HS-27A (cell line): ENCODE data around the gene TKT.

Experiments used
- DNase-seq: peaks from one replicate; pipeline ENCODE4 v3.0.0-alpha.2; 2012; ENCODE audit warnings: low read depth, missing footprints

TKT gene

DNA sequence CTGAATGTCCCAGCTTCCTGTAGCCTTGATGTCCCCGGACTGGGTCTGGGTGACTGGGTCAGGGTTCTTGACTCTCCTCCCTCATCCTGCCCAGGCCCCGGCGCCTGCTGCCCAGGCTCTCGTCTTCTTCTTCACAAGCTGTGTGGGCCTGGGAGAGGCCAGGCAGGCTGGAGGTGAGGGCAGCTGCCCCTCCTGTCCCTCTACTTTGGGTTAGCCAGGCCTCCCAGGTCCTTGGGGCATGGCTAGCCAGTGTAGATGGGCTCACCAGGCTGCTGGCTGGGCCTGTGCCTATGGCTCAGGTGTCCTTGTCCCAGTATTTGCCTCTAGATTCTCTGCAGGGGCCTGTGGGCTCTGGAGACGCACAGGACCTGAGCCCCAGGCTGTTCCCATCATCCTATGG, 31.8 kb downstream of the TKT start:
- DNase-seq = no peak

DNA sequence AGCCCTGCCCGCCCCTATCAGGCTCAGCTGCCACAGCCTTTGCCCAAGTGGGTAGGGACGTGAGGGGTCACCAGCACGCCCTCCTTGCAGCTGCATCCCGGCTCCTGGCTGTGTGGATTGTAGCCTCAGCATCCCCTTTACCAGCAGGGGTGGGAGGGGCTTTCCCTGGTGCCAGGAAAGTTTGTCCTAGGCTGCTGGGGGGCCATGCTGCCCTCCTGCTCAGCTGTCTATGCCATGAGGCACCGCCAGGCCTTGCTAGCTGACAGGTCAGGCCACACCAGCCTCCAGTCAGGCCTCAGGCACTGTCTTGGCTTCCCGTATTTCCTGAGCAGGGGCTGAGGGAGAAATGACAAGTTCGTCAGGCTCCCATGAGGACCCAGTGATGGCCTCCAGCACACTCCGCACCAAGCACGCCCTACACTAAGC, 32.3 kb downstream of the TKT start:
- no peak for DNase-seq

DNA sequence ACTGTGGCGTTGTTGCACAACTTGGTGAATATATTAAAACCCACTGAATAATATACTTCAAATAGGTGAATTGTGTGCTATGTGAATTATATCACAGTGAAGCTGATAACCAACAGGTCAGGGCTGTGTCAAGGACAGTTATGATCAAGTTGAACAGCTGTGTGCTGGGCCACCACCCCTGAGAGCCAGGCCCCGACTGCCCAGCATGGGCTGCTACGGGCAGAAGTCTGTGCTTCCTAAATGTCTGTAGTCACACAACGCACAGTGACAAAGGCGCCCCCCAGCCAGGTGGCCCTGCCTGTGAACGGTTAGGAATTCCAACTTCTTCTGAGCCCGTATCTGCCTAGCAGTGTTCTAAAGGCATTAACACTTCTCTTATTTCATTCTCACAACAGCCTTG, 32.8 kb downstream of the TKT start:
- no peak for DNase-seq

DNA sequence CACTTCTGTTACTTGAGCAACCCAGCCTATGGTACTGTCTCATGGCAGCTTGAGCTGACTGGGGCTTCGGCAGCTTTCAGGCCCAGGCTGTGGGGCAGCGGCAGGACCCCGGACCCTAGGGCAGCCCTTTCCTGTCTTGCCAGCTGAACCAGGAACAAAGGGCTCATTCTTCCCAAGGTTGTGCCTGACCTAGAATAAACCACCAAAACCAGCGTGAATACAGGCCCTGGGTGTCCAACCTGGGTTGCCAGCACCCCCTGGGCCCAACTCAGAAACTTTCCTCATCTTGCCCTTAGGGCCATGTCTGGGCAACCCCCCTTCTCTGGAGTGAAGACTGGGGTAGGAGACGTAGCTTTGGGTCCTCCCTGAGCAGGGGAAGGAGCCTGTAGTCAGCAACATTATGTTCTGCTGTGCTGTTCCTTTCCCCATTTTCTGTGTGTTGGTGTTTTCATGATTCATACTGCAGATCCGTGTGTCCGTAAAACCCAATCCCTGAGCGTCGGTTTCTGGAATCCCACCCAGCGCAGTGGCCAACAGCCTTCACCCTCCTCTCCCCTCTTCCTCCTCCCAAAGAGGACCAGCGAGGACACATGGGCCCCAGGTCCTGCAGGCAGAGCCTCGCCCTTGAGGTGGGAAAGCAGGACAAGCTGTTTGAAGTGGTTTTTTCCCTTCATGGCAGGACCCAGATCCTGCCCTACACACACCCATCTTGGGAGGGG, 33.5 kb downstream of the TKT start:
- no peak for DNase-seq

- DNase-seq = no peak
Observed at GRCh38 chr3:53221827-53222182, 34.0 kb downstream of the TKT start.

- DNase-seq = no peak
Observed at GRCh38 chr3:53221345-53221744, 34.5 kb downstream of the TKT start.

- DNase-seq = peak; percentile 46
Observed at GRCh38 chr3:53219895-53220483, 35.8 kb downstream of the TKT start.

DNA sequence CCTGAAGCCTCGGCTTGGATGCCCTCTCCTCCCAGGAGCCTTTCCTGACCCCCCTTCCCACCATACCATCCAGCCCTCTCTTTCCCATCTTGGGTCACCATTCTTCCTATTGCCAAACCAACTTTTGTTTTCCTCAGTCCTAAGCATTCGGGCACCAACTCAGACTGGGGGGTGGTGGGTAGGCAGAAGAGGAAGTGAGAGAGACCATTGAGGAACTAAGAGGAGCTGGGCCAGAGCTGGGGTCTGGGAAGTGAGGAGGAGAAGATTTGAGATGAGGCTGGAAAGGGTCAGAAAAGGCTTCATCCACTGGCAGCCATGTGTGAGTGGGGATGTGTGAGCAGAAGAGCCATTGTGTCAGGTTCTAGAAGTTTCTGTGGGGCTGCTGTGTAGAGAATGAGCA, 37.7 kb downstream of the TKT start:
- DNase-seq = no peak

GRCh38 chr3:53217175-53217574, 38.6 kb downstream of the TKT start:
- no peak for DNase-seq

GRCh38 chr3:53216723-53217122, 39.1 kb downstream of the TKT start:
- DNase-seq = no peak

GRCh38 chr3:53215816-53216215, 40.0 kb downstream of the TKT start:
- no peak for DNase-seq

DNA sequence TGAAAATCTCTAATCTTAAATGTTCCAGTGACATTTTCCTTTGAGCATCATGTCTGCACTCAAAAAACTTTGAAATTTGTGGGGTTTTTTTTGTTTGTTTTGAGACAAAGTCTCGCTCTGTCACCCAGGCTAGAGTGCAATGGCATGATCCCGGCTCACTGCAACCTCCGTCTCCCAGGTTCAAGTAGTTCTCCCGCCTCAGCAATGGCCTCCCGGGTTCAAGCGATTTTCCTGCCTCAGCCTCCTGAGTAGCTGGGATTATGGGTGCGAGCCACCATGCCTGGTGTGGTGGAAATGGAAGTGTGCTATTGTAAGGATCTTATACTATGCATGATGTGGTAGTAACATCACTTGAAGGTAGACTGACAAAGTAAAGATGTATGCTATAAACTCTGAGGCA, 42.5 kb downstream of the TKT start:
- DNase-seq = no peak

GRCh38 chr3:53211706-53212702, 43.8 kb downstream of the TKT start:
- DNase-seq = no peak

GRCh38 chr3:53202331-53203015, 53.3 kb downstream of the TKT start:
- DNase-seq = no peak

DNA sequence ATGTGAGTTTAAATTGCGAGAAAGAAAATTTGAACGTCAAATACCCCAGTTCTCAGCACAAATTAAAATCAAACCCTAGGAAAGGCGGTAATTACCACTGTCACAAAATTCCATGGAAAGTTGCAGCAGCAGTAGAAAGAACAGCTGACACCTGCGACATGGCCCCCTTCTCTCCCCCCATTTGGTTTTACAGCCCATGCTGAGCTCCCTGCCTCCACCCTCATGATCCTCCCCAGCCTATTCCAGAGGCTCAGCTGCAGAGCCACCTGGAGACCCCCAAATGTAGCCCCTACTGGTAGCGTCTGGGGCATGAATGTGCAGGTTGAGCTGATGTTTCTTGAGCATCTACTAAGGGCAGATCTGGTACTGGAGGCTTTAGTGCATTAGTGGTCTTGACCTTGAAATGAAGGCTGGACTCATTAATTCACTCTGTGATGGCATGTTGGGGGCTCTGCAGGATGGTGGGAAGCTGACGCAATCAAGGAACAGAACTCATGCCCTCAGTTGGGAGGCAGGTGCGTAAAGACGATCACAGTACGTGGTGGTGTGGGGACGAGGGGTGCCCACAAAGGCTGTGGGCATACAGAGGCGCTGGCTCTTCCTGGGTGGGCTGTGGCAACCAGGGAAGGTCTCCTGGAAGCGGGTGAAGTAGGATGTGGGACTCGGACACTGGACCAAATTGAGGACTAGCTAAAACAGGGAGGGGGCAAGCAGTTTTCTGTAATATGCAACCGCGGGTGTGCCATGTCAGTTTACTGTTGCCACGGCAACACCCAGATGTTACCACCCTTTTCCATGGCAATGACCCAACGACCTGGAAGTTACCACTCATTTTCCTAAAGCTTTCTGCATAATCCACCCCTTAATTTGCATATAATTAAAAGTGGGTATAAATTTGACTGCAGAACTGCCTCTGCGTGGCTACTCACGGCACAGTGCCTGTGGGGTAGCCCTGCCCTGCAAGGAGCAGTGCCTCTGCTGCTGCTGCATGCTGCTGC, 55.0 kb downstream of the TKT start:
- no peak for DNase-seq

DNA sequence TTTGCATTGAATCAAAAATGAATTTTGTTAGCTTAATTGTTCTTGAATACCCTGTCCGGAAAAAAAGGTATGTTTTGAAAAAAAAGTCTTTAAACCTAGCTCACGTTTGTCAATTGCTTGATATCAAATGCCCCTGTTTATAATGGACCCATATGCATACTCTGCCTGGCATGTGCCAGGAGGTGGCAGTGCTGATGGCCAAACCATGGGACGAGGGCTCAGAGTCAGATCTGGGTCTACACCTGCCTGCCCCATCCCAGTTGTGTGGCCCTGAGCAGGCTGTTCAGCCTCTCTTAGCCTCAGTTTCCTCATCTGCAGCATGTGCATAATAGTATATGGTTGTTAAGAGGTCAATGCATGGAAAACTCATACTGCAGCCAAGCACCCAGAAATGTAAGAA, 56.0 kb downstream of the TKT start:
- DNase-seq = no peak

- DNase-seq = no peak
Observed at GRCh38 chr3:53198996-53199395, 56.8 kb downstream of the TKT start.

DNA sequence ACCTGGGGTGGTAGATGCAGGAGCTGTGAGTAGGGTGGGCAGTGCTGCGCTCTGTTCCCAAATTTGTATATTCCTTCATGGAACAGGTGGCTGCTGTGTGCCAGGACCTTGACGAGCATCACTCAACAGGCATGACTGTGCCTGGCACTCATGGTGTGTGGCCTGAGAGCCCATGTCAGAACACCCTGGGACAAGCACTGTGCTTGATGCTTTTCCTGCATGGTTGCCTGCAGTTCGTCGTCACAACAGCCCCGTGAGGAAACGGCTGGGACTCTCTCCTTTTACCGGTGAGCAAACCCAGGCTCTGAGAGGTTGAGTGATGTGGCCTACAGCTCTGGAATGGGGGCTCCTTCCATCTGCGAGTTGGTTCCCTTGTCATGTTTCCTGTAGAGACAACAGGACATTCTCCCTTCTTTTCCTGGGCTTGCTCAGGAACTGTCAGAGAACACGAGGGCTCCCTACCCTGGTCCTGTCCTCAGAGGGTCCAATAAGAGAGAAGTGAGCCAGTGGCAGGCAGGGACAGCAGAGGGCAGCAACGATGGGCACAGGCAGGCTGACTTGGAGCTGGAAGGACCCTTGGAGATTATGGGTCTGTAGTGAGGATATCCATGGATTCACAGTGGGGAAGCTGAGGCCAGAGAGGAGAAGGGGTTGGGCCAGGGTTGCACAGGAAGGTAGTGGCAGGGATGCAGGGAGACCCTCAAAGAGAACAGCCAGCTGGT, 57.4 kb downstream of the TKT start:
- DNase-seq = no peak

DNA sequence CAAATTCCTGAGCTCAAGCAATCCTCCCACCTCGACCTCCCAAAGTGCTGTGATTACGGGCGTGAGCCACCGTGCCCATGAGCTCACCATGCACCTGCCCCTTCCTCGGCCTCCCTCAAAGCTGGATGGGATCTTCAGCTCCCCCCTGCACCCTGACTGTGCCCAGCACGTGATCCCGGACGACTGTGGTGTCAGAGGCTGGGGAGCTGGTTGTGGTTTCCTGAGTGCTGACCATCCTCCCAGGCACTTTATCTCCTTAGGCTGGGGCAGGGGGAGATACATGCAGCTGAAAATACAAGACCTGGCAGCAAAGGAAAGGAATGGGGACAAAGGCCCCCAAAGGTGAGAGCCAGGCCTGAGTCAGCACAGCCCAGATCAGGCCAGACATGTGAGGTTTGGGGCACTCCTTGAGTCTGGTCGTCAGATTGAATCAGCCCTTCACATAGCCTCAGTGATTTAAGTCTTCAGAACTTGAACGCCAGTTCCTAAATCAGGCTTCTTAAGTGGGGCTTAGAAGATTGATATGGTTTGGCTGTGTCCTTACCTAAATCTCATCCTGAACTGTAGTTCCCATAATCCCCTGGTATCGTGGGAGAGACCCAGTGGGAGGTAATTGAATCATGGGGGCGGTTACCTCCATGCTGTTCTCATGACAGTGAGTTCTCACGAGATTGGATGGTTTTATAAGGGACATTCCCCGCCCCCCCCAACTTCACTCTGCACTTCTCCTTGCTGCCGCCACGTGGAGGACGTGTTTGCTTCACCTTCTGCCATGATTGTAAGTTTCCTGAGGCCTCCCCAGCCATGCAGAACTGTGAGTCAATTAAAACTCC, 59.0 kb downstream of the TKT start:
- DNase-seq = no peak
